Neural cell (in vitro differentiated cells): Measurements from ENCODE around the gene LCLAT1. TPM values are rescaled to one million over a fixed set of nuclear protein-coding genes. Genes with fewer than 3 reads are reported as not detected.

Source experiments
- H2AFZ ChIP-seq: fragments of 200-600, 300-800 bp; sonication (generic), shearing (Covaris generic); 2 replicates; pipeline ENCODE4 v1.6.0; 2014; ENCODE audit warnings: low read depth, mild to moderate bottlenecking, antibody characterized with exemption, low read length, moderate library complexity
- H3F3A ChIP-seq: fragments of 200-600 bp; shearing (Covaris generic); 2 replicates; pipeline ENCODE4 v1.6.1; 2016; ENCODE audit warnings: mild to moderate bottlenecking, moderate library complexity, mixed read lengths, antibody characterized with exemption, low read length; ENCODE audit not compliant: insufficient read depth, poor library complexity, severe bottlenecking
- H3K27ac ChIP-seq: fragments of 200-600, 300-800 bp; sonication (generic), shearing (Covaris generic); 2 replicates; pipeline ENCODE4 v1.5.1; 2014; ENCODE audit warnings: mild to moderate bottlenecking, low read length, moderate library complexity
- H3K27me3 ChIP-seq: fragments of 300-800, 200-600 bp; sonication (generic), shearing (Covaris generic); 2 replicates; pipeline ENCODE4 v1.6.0; 2014; ENCODE audit warnings: mild to moderate bottlenecking, low read depth, low read length, moderate library complexity; ENCODE audit not compliant: insufficient read depth
- H3K36me3 ChIP-seq: fragments of 300-800, 200-600 bp; sonication (generic), shearing (Covaris generic); 2 replicates; pipeline ENCODE4 v1.5.1; 2014; ENCODE audit warnings: mild to moderate bottlenecking, antibody characterized with exemption, low read length, moderate library complexity; ENCODE audit not compliant: insufficient read depth
- H3K4me2 ChIP-seq: fragments of 300-800, 200-600 bp; sonication (generic), shearing (Covaris generic); 2 replicates; pipeline ENCODE4 v1.6.0; 2014; ENCODE audit warnings: mild to moderate bottlenecking, low read length
- H3K4me3 ChIP-seq: fragments of 300-800, 200-600 bp; sonication (generic), shearing (Covaris generic); 2 replicates; pipeline ENCODE4 v1.5.1; 2014; ENCODE audit warnings: mild to moderate bottlenecking, low read length, moderate library complexity
- H3K79me2 ChIP-seq: fragments of 200-600 bp; shearing (Covaris generic); replicated peaks from 2 replicates; pipeline ENCODE4 v1.6.0; 2014; ENCODE audit warnings: mild to moderate bottlenecking, low read length, moderate library complexity; ENCODE audit not compliant: insufficient read depth
- H3K9ac ChIP-seq: fragments of 300-800, 200-600 bp; sonication (generic), shearing (Covaris generic); 2 replicates; pipeline ENCODE4 v1.6.1; 2016; ENCODE audit warnings: mild to moderate bottlenecking, low read length, mixed read lengths
- H3K9me2 ChIP-seq: fragments of 200-600 bp; shearing (Covaris generic); 2 replicates; pipeline ENCODE4 v1.6.1; 2016; ENCODE audit warnings: mild to moderate bottlenecking, low read length, mixed read lengths; ENCODE audit not compliant: insufficient read depth
- H3K9me3 ChIP-seq: fragments of 200-600, 300-800 bp; sonication (generic), shearing (Covaris generic); 2 replicates; pipeline ENCODE4 v1.6.1; 2016; ENCODE audit warnings: mild to moderate bottlenecking, mixed run types, low read length, moderate library complexity, mixed read lengths
- H4K20me1 ChIP-seq: fragments of 200-600 bp; shearing (Covaris generic); 2 replicates; pipeline ENCODE4 v1.6.1; 2016; ENCODE audit warnings: mild to moderate bottlenecking, mixed run types; ENCODE audit not compliant: insufficient read depth
- CTCF ChIP-seq: fragments of 450-650 bp; IDR thresholded peaks from 2 replicates; pipeline ENCODE4 v1.5.1; 2014; ENCODE audit warnings: antibody characterized with exemption, mild to moderate bottlenecking, moderate library complexity; ENCODE audit not compliant: poor library complexity, severe bottlenecking
- EP300 ChIP-seq: fragments of 450-650 bp; conservative IDR thresholded peaks from 2 replicates; pipeline ENCODE4 v1.6.1; 2014; ENCODE audit warnings: antibody characterized with exemption, mild to moderate bottlenecking, moderate library complexity; ENCODE audit not compliant: poor library complexity, severe bottlenecking
- EZH2 ChIP-seq: fragments of 200-600, 300-800 bp; shearing (Covaris generic), sonication (generic); IDR thresholded peaks from 2 replicates; pipeline ENCODE4 v1.6.1; 2014; ENCODE audit warnings: antibody characterized with exemption, low read length, borderline replicate concordance, mild to moderate bottlenecking; ENCODE audit not compliant: insufficient read depth, poor library complexity, severe bottlenecking
- MXI1 ChIP-seq: fragments of 450-650 bp; conservative IDR thresholded peaks from 2 replicates; pipeline ENCODE4 v1.6.1; 2014; ENCODE audit warnings: antibody characterized with exemption, mild to moderate bottlenecking; ENCODE audit not compliant: poor library complexity, severe bottlenecking
- POLR2AphosphoS5 ChIP-seq: IDR thresholded peaks from 2 replicates; pipeline ENCODE4 v1.6.1; 2012
- RAD21 ChIP-seq: fragments of 450-650 bp; conservative IDR thresholded peaks from 2 replicates; pipeline ENCODE4 v1.6.1; 2014; ENCODE audit warnings: antibody characterized with exemption, mild to moderate bottlenecking, moderate library complexity
- REST ChIP-seq: IDR thresholded peaks from 2 replicates; pipeline ENCODE4 v1.6.1; 2012; ENCODE audit warnings: borderline replicate concordance
- SMC3 ChIP-seq: fragments of 450-650 bp; conservative IDR thresholded peaks from 2 replicates; pipeline ENCODE4 v1.6.1; 2014; ENCODE audit warnings: antibody characterized with exemption, mild to moderate bottlenecking, moderate library complexity; ENCODE audit not compliant: poor library complexity
- TAF1 ChIP-seq: IDR thresholded peaks from 2 replicates; pipeline ENCODE4 v1.6.1; 2012; ENCODE audit warnings: low read depth
- polyA plus RNA-seq: library from polyadenylated mRNA; depleted of rRNA; stranded (reverse); fragments of >200 nt; gene quantifications from 2 replicates; pipeline ENCODE4 v1.2.3, GENCODE V29; 2014

The LCLAT1 gene
- polyA plus RNA-seq, 1 donor from 2014 or later = 5.8 TPM

GRCh38 chr2:30582521-30582920 lies 135.5 kb downstream of the LCLAT1 start:
- H3K9me3 ChIP-seq = no peaks in the 10 kb centered on the region
- no peak overlapping the region for H3K4me2 ChIP-seq
- no peak overlapping the region for H3K27ac ChIP-seq
- no peaks in the 10 kb centered on the region for H3K9me2 ChIP-seq
- H3K79me2 ChIP-seq = no peaks in the 10 kb centered on the region
- no peak for TF ChIP-seq SMC3
- no peak for TF ChIP-seq EP300
- no peak for TF ChIP-seq POLR2AphosphoS5
- no peak for TF ChIP-seq CTCF
- TF ChIP-seq TAF1 = no peak
- no peak for TF ChIP-seq EZH2
- TF ChIP-seq MXI1 = no peak
- no peak for TF ChIP-seq REST
- TF ChIP-seq RAD21 = no peak
- no peak overlapping the region for H2AFZ ChIP-seq
- H3F3A ChIP-seq = no peaks in the 10 kb centered on the region
- H3K9ac ChIP-seq = no peak overlapping the region
- H3K36me3 ChIP-seq = no peaks in the 10 kb centered on the region
- no peaks in the 10 kb centered on the region for H3K27me3 ChIP-seq
- H3K4me3 ChIP-seq = no peak overlapping the region
- no peaks in the 10 kb centered on the region for H4K20me1 ChIP-seq

GRCh38 chr2:30583204-30583749 lies 136.2 kb downstream of the LCLAT1 start:
- no peaks in the 10 kb centered on the region for H3K79me2 ChIP-seq
- no peaks in the 10 kb centered on the region for H3F3A ChIP-seq
- H3K36me3 ChIP-seq = no peaks in the 10 kb centered on the region
- no peak overlapping the region for H3K4me2 ChIP-seq
- H2AFZ ChIP-seq = no peak overlapping the region
- H3K27me3 ChIP-seq = no peaks in the 10 kb centered on the region
- no peaks in the 10 kb centered on the region for H4K20me1 ChIP-seq
- H3K4me3 ChIP-seq = no peak overlapping the region
- H3K9ac ChIP-seq = no peak overlapping the region
- no peak for TF ChIP-seq RAD21
- no peak for TF ChIP-seq TAF1
- no peak for TF ChIP-seq POLR2AphosphoS5
- no peak for TF ChIP-seq CTCF
- no peak for TF ChIP-seq EP300
- no peak for TF ChIP-seq MXI1
- TF ChIP-seq REST = no peak
- TF ChIP-seq EZH2 = no peak
- TF ChIP-seq SMC3 = no peak
- no peaks in the 10 kb centered on the region for H3K9me3 ChIP-seq
- no peak overlapping the region for H3K27ac ChIP-seq
- H3K9me2 ChIP-seq = no peaks in the 10 kb centered on the region
